GM18499 (cell line): ENCODE data around the gene SYT5.
"Not testable (repeated sequence)": the region's sequence is repeated elsewhere in the genome, so short reads cannot be mapped to it uniquely, and the experiment has no call there.

ENCODE experiments used
- ATAC-seq: cut with Tn5 transposase; IDR thresholded peaks from one replicate; pipeline ENCODE4 v1.9.1; 2021; ENCODE audit warnings: moderate number of reproducible peaks; ENCODE audit not compliant: insufficient read depth, unreplicated experiment

SYT5 gene

GRCh38 chr19:55172741-55173140, 7.3 kb downstream of the SYT5 start:
- no peak for ATAC-seq

DNA sequence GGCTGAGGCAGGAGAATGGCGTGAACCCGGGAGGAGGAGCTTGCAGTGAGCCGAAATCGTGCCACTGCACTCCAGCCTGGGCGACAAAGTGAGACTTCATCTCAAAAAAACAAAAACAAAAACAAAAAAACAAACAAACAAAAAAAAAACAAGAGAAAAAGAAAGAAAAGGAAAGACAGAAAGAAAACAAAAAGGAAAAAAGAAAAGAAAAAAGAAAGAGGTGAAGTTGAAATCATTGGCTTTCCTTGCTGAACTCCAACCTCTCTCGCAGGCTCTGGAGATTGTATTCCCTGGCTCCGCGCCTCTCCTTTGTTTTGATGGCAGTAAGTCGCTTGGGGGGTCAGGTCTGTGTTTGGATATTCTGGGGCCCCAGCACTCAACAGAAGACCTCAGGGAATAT, 7.8 kb downstream of the SYT5 start:
- ATAC-seq, result not testable (repeated sequence)

GRCh38 chr19:55171440-55171839, 8.6 kb downstream of the SYT5 start:
- no peak for ATAC-seq

DNA sequence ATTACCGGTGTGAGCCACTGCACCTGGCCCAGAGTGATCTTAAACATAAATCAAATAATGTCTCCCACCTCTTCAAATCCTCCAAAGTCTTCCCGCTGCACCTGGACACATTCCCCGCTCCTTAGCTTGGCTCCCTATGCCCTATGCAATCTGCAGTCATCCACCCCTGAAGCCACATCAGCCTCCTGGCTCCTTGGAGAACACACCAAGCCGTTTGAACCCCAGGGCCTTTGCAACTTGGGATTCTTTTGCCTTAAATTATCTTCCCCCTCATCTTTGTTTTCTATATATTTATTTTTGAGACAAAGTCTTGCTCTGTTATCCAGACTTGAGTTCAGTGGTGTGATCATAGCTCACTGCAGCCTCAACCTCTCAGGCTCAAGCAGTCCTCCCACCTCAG, 11.0 kb downstream of the SYT5 start:
- no peak for ATAC-seq

DNA sequence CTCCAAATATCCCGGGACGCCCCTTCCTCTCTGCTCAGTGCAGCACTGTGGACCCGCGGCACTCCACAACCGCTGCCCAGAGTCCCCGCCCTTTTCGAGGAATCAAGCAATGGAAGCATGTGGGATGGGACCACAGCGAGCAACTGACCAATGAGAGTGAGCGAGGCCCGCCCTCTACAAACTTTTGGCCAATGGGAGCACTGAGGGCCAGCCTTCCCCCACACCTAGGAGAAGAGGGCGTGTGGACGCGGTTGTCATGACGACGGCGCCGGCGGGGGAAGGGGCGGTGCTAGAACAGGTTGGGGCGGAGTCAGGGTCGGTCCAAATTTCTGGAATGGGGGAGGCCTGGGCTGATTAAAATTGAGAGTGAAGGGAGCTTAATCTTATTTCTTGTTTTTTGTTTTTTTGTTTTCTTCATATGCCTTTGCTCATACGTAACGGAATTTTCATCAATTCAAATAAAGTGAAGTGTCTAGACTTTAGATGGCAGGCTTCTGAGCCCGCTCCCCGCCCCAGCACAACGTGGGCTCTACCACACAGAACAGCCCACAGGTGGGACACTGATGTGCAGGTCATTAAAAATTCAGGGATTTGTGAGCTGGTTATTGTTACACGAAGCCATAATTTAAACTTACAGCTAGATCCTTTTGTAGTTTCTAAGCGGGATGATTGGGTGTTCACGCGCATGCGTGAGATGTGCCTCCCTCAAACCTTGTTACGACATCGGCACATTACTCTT, 13.4 kb downstream of the SYT5 start, which contains the start of gene DNAAF3:
TSS of gene DNAAF3 (minus strand) at position 84 of the 739 bp plus-strand sequence. CDS start 200 bp downstream, outside the sequence.
- ATAC-seq, result no peak

- no peak for ATAC-seq
Observed at GRCh38 chr19:55165952-55166529, 14.0 kb downstream of the SYT5 start.

DNA sequence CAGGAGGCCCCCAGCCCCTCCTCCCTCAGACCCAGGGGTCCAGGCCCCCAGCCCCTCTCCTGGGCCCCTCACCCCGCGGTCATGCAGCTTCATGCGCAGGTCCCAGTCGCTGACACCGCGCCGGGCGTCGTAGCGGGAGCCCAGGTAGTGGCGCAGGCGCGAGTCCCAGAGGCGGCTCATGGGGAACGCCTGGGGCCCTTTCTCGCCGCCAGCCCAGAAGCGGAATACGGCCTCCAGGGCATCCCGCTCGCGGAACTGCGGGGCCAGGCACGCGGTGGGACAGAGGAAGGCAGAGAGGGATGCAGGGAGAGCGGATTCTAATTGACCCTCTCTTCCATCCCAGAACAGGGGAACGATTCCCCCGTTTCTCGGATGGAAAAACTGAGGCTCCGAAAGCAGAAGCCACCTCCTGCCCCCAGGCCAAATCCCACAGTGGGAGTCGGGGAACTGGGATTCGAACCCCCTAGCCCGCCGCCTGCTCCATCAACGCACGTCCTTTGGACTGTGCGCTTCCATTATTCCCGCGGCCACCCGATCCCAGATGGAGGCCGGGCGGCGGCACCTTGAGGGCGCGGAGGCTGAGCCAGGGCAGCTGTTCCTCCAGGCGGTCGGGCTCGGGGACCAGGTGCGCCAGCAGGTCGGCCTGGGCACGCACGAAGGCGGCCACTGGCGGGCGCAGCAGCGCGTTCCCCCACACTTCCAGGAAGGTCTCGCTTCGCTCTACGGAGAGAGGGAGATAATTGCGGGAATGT, 18.3 kb downstream of the SYT5 start:
- ATAC-seq, result no peak

GRCh38 chr19:55160986-55161365, 19.1 kb downstream of the SYT5 start:
- no peak for ATAC-seq

DNA sequence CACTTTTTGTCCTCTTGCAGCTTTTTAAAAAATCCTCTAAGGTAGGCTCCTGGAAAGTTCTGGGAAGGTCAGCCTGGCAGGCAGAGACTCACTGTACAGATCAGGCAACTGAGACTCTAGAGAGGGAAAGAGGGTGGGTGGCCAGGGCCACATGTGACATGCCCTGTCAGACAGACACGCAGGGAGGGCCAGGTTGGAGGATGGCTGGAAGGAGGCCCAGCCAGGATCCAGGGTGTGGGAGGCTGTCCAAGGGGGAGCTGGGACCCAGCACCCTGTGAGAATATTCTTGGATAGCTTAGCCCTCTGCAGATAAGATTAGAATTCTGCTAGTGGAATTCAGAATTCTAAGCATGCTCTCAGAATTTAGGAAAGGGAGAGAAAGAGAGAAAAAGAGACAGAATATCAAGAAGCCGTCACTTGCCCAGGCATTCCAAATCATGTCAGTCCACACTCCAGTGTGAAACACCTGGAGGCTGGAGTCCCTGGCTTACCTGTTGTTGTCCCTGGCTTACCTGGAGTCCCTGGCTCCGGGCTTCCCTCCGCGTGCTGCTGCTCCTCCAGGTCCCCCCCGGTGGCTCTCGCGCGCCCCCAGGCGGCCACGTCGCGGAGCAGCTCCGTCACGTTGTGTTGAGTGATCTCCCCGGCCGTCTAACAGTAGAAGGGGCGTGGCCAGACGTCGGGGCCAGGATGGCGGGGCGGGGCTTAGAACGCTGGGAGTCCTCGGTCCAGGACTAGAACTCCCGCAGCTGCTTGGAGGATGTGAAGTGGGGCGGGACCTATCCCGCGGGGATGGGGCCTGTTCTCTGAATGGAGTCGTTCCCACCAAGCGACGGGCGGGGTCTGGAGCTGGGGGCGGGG, 19.7 kb downstream of the SYT5 start:
- no peak for ATAC-seq

- no peak for ATAC-seq
Observed at GRCh38 chr19:55158848-55159749, 21.0 kb downstream of the SYT5 start.

DNA sequence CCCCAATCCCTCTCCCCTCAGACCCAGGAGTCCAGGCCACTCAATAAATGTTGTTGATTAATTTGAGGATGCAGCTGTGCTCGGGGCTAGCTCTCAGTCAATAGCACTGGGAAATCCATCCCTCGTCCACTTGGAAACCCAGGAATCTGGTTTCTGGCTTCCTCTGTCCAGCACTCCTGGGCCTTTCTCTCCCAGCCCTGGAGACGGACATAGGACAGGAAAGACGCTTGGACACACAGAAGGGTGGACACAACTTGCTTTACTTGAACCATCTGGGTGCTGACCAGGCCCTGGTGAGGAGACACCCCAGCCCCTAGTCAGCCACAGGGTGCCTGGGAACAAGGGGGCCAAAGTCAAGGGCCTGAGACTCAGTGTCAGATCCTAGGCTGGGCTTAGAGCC, 21.7 kb downstream of the SYT5 start:
- no peak for ATAC-seq

DNA sequence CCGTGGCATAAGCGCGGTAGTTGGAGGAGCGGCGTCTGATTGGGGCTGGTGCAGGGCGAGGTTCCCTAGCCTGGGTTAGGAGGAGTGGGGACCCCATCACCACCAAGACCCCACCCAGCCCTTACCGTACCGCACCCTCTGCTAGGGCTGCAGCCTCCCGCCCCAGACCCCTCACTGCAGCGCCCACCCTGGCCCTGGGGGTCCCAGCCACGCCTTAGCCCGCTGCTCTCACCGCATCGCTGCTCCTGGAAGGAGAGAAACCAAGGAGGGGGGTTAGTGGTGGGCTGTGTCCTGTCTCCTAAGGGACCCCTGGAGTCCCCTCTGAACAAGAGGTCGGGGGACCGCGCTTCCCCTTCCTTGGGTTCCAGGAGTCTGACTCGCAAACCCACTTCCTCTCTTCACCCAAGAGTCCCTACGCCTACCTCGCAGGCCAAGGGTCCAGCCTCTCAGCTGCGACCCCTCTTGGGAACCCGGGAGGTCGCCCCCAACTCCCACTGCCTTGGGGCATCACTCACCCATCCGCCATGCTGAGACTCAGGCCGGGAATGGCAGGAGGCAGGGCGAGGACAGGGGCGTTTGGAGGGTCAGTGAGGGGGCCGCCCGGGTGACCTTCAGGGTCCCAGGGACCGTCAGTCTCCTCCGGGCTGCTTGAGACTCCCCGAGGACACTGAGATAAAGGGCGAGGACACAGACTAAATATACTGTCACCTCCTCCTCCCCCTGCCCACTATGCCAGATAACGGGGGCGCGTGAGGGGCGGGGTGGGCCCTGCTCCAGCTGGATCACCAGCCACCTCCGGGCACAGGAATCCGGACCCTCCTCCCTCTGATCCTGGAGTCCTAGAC, 22.8 kb downstream of the SYT5 start, which contains the start of gene TNNI3:
TSS of gene TNNI3 (minus strand) at position 669 of the 845 bp plus-strand sequence. CDS start at position 526, 143 bp downstream.
- ATAC-seq, result no peak

DNA sequence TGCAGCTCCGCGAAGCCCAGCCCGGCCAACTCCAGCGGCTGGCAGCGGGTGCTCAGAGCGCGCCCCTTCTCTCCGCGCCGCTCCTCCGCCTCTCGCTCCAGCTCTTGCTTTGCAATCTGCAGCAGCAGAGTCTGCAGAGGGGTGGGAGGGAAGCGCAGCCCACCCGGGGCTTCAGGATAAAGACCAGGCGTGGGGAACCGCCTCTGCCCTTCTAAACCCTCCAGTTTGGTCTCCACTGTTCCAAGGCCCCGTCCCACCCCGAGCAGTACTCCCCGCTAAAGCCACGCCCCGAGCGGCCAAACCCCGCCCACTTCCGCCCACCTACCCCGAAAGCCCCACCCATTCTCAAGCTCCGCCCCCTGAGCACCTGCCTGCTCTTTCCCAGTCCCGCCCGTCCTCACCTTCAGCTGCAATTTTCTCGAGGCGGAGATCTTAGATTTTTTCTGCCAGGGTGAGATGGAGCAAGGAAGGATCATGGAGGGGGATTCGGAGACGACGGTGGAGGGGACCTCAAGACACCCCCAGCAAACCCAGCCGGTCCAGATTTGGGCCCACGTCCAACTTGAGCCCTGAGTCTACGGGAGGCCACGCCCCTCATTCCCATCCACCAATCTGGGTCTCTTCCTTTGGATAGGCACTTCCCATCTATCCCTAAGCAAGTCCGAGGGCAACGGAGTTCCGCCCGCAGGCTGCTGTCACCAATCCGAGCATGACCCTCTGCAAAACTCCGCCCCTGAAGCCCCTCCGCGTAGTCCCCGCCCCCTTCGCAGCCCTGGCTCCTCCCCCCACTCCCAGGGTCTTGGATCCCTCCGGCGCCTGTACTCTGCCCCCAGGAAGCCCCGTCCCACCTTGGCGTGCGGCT, 23.7 kb downstream of the SYT5 start:
- no peak for ATAC-seq

GRCh38 chr19:55155784-55156183, 24.3 kb downstream of the SYT5 start:
- ATAC-seq, result not testable (repeated sequence)

GRCh38 chr19:55153652-55154264, 26.3 kb downstream of the SYT5 start:
- no peak for ATAC-seq

- ATAC-seq, result no peak
Observed at GRCh38 chr19:55152017-55152416, 28.1 kb downstream of the SYT5 start.
